K562 (cell line): Measurements from ENCODE around the gene HS2ST1. TPM values are rescaled to one million over a fixed set of nuclear protein-coding genes. Genes with fewer than 3 reads are reported as not detected.

Experiments used
- ADNP ChIP-seq: fragments of 200-800 bp; sonication (Bioruptor generic); IDR thresholded peaks from 2 replicates; pipeline ENCODE4 v1.6.1; 2016; ENCODE audit warnings: missing genetic modification characterization, missing compliant biosample characterization
- EGR1 ChIP-seq: fragments of 450-650 bp; conservative IDR thresholded peaks from 2 replicates; pipeline ENCODE4 v1.6.1; 2017; ENCODE audit warnings: mild to moderate bottlenecking
- GTF2E2 ChIP-seq: fragments of 200-800 bp; sonication (Bioruptor generic); IDR thresholded peaks from 2 replicates; pipeline ENCODE4 v1.6.1; 2016; ENCODE audit warnings: missing genetic modification characterization, missing compliant biosample characterization
- HDGF ChIP-seq: fragments of 450-650 bp; IDR thresholded peaks from 2 replicates; pipeline ENCODE4 v1.6.1; 2016
- L3MBTL2 ChIP-seq: fragments of 450-650 bp; IDR thresholded peaks from 2 replicates; pipeline ENCODE4 v1.6.1; 2016; ENCODE audit warnings: mild to moderate bottlenecking, moderate library complexity
- MAFK ChIP-seq: IDR thresholded peaks from 2 replicates; pipeline ENCODE4 v1.6.1; 2011; ENCODE audit warnings: low read length, improper control_type of control experiment
- MGA ChIP-seq: fragments of 450-650 bp; IDR thresholded peaks from 2 replicates; pipeline ENCODE4 v1.6.1; 2016; ENCODE audit warnings: mild to moderate bottlenecking, moderate library complexity
- PTTG1 ChIP-seq: fragments of 450-650 bp; IDR thresholded peaks from 2 replicates; pipeline ENCODE4 v1.6.1; 2016; ENCODE audit warnings: low read depth, mild to moderate bottlenecking, missing genetic modification characterization, missing compliant biosample characterization
- RBM39 ChIP-seq: fragments of 200-400 bp; formaldehyde crosslinking; optimal IDR thresholded peaks from 2 replicates; pipeline ENCODE3; 2018; ENCODE audit warnings: low read depth, low read length
- SMARCA4 ChIP-seq: fragments of 450-650 bp; IDR thresholded peaks from 2 replicates; pipeline ENCODE4 v1.6.1; 2016
- STAT5A ChIP-seq: IDR thresholded peaks from 2 replicates; pipeline ENCODE4 v1.6.1; 2012; ENCODE audit warnings: low read length, inconsistent platforms, borderline replicate concordance
- XRCC3 ChIP-seq: fragments of 450-650 bp; IDR thresholded peaks from 2 replicates; pipeline ENCODE4 v1.6.1; 2017; ENCODE audit warnings: mild to moderate bottlenecking, moderate library complexity
- ZNF384 ChIP-seq: IDR thresholded peaks from 2 replicates; pipeline ENCODE4 v1.6.1; 2012; ENCODE audit warnings: low read depth, low read length, improper control_type of control experiment
- ZNF778 ChIP-seq: fragments of 450-650 bp; formaldehyde crosslinking; IDR thresholded peaks from 2 replicates; pipeline ENCODE4 v1.4.0; 2020; ENCODE audit warnings: mild to moderate bottlenecking, moderate library complexity
- polyA plus RNA-seq, 8 experiments: library from polyadenylated mRNA; depleted of rRNA in 4 of 8; stranded (reverse) in 5 of 8; unstranded in 3 of 8; fragments of >200 nt; fragmentation: Nextera tagmentation in 2 of 8; fragmentation: Illumina TruSeq in 1 of 8; extraction: Ambion mirVana in 2 of 8; extraction: Trizol in 1 of 8; gene quantifications; 2 replicates each; pipeline versions ENCODE4 v1.2.1 to v1.2.3, GENCODE V29; 2011 to 2014; ENCODE audit warnings: inconsistent platforms in 1 of 8, missing spikeins in 1 of 8
- total RNA-seq, 7 experiments: library from RNA; depleted of rRNA in 6 of 7; stranded (reverse); fragments of >200 nt in 6 of 7; fragmentation: Illumina TruSeq in 2 of 7; extraction: Trizol in 2 of 7; gene quantifications; 2 replicates each; pipeline versions ENCODE4 v1.2.1 to v1.2.3, GENCODE V29; 2011 to 2021; ENCODE audit warnings: low replicate concordance in 1 of 7

The HS2ST1 gene
- total and polyA plus RNA-seq, 9 of the 15 experiments (the other 6 are each of a cell fraction or from before 2014, with no cell fraction given): 7.7 to 43.3 (median 25.8) TPM

- TF ChIP-seq MGA: no peak
- TF ChIP-seq SMARCA4: peak; percentile 76
- peak; percentile 34; the same call in 1 of the 2 replicates for TF ChIP-seq STAT5A
- peak; percentile 69 for TF ChIP-seq ZNF384
- no peak for TF ChIP-seq GTF2E2 (tag)
- no peak for TF ChIP-seq MAFK
- TF ChIP-seq ZNF778 (CRISPR knock-in tag): no peak
- no peak for TF ChIP-seq HDGF
- TF ChIP-seq RBM39: no peak
- 0 out of 2 replicates have a peak, but pooled peaks have one; percentile 9 for TF ChIP-seq EGR1
- TF ChIP-seq ADNP (tag): peak; percentile 35; the same call in 1 of the 2 replicates
- no peak for TF ChIP-seq L3MBTL2
- no peak for TF ChIP-seq PTTG1 (tag)
- TF ChIP-seq XRCC3: no peak
- TF ChIP-seq, all 486 proteins: peak for 23
Observed at GRCh38 chr1:87004857-87005256, 90.4 kb downstream of the HS2ST1 start (continued).
